ENCODE data around the gene CDK14. TPM values are rescaled to one million over a fixed set of nuclear protein-coding genes. Genes with fewer than 3 reads are reported as not detected.

The CDK14 gene
- total RNA-seq, 1 donor from 2014 or later: 6.4 TPM

- TF ChIP-seq CTCF (conservative IDR thresholded peaks at IDR 0.05; ENCODE audit: low read depth, low read length): no peak
- H3K4me3 ChIP-seq (ENCODE audit: low read depth, low read length): no peak overlapping the region
Observed at GRCh38 chr7:90773269-90773668, 177.1 kb downstream of the CDK14 start.

GRCh38 chr7:90774706-90775105 lies 178.6 kb downstream of the CDK14 start:
- no peak for DNase-seq (ENCODE audit: low read depth)
- no peak for TF ChIP-seq CTCF (conservative IDR thresholded peaks at IDR 0.05; ENCODE audit: low read depth, low read length)
- H3K4me3 ChIP-seq (ENCODE audit: low read depth, low read length): no peak overlapping the region

More at GRCh38 chr7:90773269-90773668, 177.1 kb downstream of the CDK14 start:
- DNase-seq (ENCODE audit: low read depth): no peak

- no peak for DNase-seq (ENCODE audit: low read depth)
- H3K4me3 ChIP-seq (ENCODE audit: low read depth, low read length): no peak overlapping the region
- no peak for TF ChIP-seq CTCF (conservative IDR thresholded peaks at IDR 0.05; ENCODE audit: low read depth, low read length)
Observed at GRCh38 chr7:90775383-90775965, 179.4 kb downstream of the CDK14 start.

- H3K4me3 ChIP-seq (ENCODE audit: low read depth, low read length): no peak overlapping the region
- no peak for DNase-seq (ENCODE audit: low read depth)
- TF ChIP-seq CTCF (conservative IDR thresholded peaks at IDR 0.05; ENCODE audit: low read depth, low read length): no peak
Observed at GRCh38 chr7:90777041-90777440, 180.9 kb downstream of the CDK14 start.

- DNase-seq (ENCODE audit: low read depth): no peak
- H3K4me3 ChIP-seq (ENCODE audit: low read depth, low read length): no peak overlapping the region
- TF ChIP-seq CTCF (conservative IDR thresholded peaks at IDR 0.05; ENCODE audit: low read depth, low read length): no peak
Observed at GRCh38 chr7:90777465-90777864, 181.3 kb downstream of the CDK14 start.

- no peak for DNase-seq (ENCODE audit: low read depth)
- TF ChIP-seq CTCF (conservative IDR thresholded peaks at IDR 0.05; ENCODE audit: low read depth, low read length): no peak
- H3K4me3 ChIP-seq (ENCODE audit: low read depth, low read length): no peak overlapping the region
Observed at GRCh38 chr7:90777886-90778285, 181.8 kb downstream of the CDK14 start.

GRCh38 chr7:90788052-90788451 lies 191.9 kb downstream of the CDK14 start:
- H3K4me3 ChIP-seq (ENCODE audit: low read depth, low read length): no peak overlapping the region
- no peak for TF ChIP-seq CTCF (conservative IDR thresholded peaks at IDR 0.05; ENCODE audit: low read depth, low read length)
- no peak for DNase-seq (ENCODE audit: low read depth)
